HCT116 (cell line): Measurements from ENCODE around the gene MUS81.

Source experiments
- CEBPB ChIP-seq: IDR thresholded peaks from 2 replicates; pipeline ENCODE4 v1.6.1; 2012; ENCODE audit warnings: low read depth
- CTCF ChIP-seq, 3 experiments: fragments of 200-600 bp in 1 of 3; sonication (generic) in 1 of 3; IDR thresholded peaks in 2 of 3; conservative IDR thresholded peaks in 1 of 3; 2 replicates each; pipeline ENCODE4 v1.5.1; 2012 to 2017; ENCODE audit warnings: low read depth in 2 of 3, low read length in 2 of 3, antibody characterized with exemption in 1 of 3, borderline replicate concordance in 1 of 3, control low read depth in 1 of 3, mild to moderate bottlenecking in 1 of 3, mixed read lengths in 1 of 3, mixed run types in 1 of 3, moderate library complexity in 1 of 3; ENCODE audit not compliant: insufficient read depth in 1 of 3
- EZH2 ChIP-seq: fragments of 200-600 bp; sonication (generic); IDR thresholded peaks from 2 replicates; pipeline ENCODE4 v1.6.1; 2017; ENCODE audit warnings: antibody characterized with exemption, mixed run types
- MAX ChIP-seq: IDR thresholded peaks from 2 replicates; pipeline ENCODE4 v1.6.1; 2012
- POLR2A ChIP-seq: IDR thresholded peaks from 2 replicates; pipeline ENCODE4 v1.7.0; 2011; ENCODE audit warnings: borderline replicate concordance; ENCODE audit not compliant: insufficient read depth, insufficient read length; ENCODE audit errors: extremely low read depth
- RAD21 ChIP-seq: IDR thresholded peaks from 2 replicates; pipeline ENCODE4 v1.6.1; 2012; ENCODE audit warnings: low read depth, mild to moderate bottlenecking
- SIN3A ChIP-seq: IDR thresholded peaks from 2 replicates; pipeline ENCODE4 v1.6.1; 2012; ENCODE audit warnings: low read depth

- no peak for TF ChIP-seq CTCF (IDR thresholded peaks at IDR 0.05 in 2 of 3, conservative IDR thresholded peaks at IDR 0.05 in 1 of 3; ENCODE audit: borderline replicate concordance in 1 of 3, insufficient read depth in 1 of 3, low read depth in 2 of 3, low read length in 2 of 3)
- no peak for TF ChIP-seq CEBPB
- no peak for TF ChIP-seq MAX
- TF ChIP-seq SIN3A = no peak
- TF ChIP-seq EZH2 = no peak
- TF ChIP-seq RAD21 = no peak
- no peak for TF ChIP-seq POLR2A
Observed at GRCh38 chr11:65894034-65894591, 33.9 kb downstream of the MUS81 start.
